Trophoblast cell (in vitro differentiated cells and primary cell): ENCODE results near the gene MYBPC1.
A peak's percentile ranks its signal among the peaks of the same experiment; 100 is the strongest.

ENCODE experiments used
- DNase-seq, 2 donors: peaks; one replicate each; pipeline ENCODE4 v3.0.0-alpha.2; 2016
- H2AFZ ChIP-seq: 2 replicates; pipeline ENCODE4 v1.6.1; 2013; ENCODE audit warnings: low read length, moderate library complexity, mild to moderate bottlenecking; ENCODE audit not compliant: insufficient read depth, poor library complexity
- H2AK5ac ChIP-seq: 2 replicates; pipeline ENCODE4 v1.6.1; 2013; ENCODE audit warnings: mild to moderate bottlenecking, low read length
- H2BK120ac ChIP-seq: 2 replicates; pipeline ENCODE4 v1.6.1; 2013; ENCODE audit warnings: low read length, mild to moderate bottlenecking, moderate library complexity; ENCODE audit not compliant: insufficient read depth, poor library complexity
- H2BK12ac ChIP-seq: 2 replicates; pipeline ENCODE4 v1.6.1; 2013; ENCODE audit warnings: mild to moderate bottlenecking, low read length, moderate library complexity
- H2BK5ac ChIP-seq: 2 replicates; pipeline ENCODE4 v1.6.1; 2013; ENCODE audit warnings: low read length, low read depth, moderate library complexity, mild to moderate bottlenecking; ENCODE audit not compliant: poor library complexity
- H3K14ac ChIP-seq: 2 replicates; pipeline ENCODE4 v1.6.1; 2013; ENCODE audit warnings: mild to moderate bottlenecking, low read length
- H3K18ac ChIP-seq: 2 replicates; pipeline ENCODE4 v1.6.1; 2013; ENCODE audit warnings: mild to moderate bottlenecking, low read length
- H3K23ac ChIP-seq: 2 replicates; pipeline ENCODE4 v1.6.1; 2013; ENCODE audit warnings: low read length
- H3K27ac ChIP-seq: 2 replicates; pipeline ENCODE4 v1.5.1; 2013; ENCODE audit warnings: low read depth, mild to moderate bottlenecking, inconsistent platforms, low read length, moderate library complexity
- H3K27me3 ChIP-seq: 2 replicates; pipeline ENCODE4 v1.6.1; 2013; ENCODE audit warnings: inconsistent platforms, mild to moderate bottlenecking, low read length, moderate library complexity; ENCODE audit not compliant: insufficient read depth
- H3K36me3 ChIP-seq, 2 experiments: 1 replicate in 1 of 2; 2 replicates in 1 of 2; pipeline ENCODE4 v1.6.1; 2013; ENCODE audit warnings: low read length in 2 of 2, mild to moderate bottlenecking in 2 of 2, moderate library complexity in 1 of 2; ENCODE audit not compliant: insufficient read depth in 2 of 2, control insufficient read depth in 1 of 2
- H3K4ac ChIP-seq: 2 replicates; pipeline ENCODE4 v1.6.1; 2013; ENCODE audit warnings: low read depth, mild to moderate bottlenecking, low read length, moderate library complexity
- H3K4me1 ChIP-seq, 2 experiments: 1 replicate in 1 of 2; 2 replicates in 1 of 2; pipeline ENCODE4 v1.6.1; 2013; ENCODE audit warnings: low read length in 2 of 2, mild to moderate bottlenecking in 2 of 2, moderate library complexity in 1 of 2; ENCODE audit not compliant: insufficient read depth in 2 of 2, control insufficient read depth in 1 of 2
- H3K4me2 ChIP-seq: 2 replicates; pipeline ENCODE4 v1.6.1; 2013; ENCODE audit warnings: inconsistent platforms, mild to moderate bottlenecking, low read length, moderate library complexity
- H3K4me3 ChIP-seq: 2 replicates; pipeline ENCODE4 v1.5.1; 2013; ENCODE audit warnings: mild to moderate bottlenecking, low read depth, low read length, inconsistent platforms
- H3K79me1 ChIP-seq: one replicate; pipeline ENCODE4 v1.6.1; 2013; ENCODE audit warnings: low read length
- H3K79me2 ChIP-seq: 2 replicates; pipeline ENCODE4 v1.6.1; 2013; ENCODE audit warnings: low read length, mild to moderate bottlenecking; ENCODE audit not compliant: control insufficient read depth, insufficient read depth, poor library complexity
- H3K9ac ChIP-seq: 2 replicates; pipeline ENCODE4 v1.6.1; 2013; ENCODE audit warnings: mild to moderate bottlenecking, low read length
- H3K9me3 ChIP-seq: 2 replicates; pipeline ENCODE4 v1.6.1; 2013; ENCODE audit warnings: low read depth, mild to moderate bottlenecking, control low read depth, inconsistent platforms, low read length; ENCODE audit not compliant: insufficient read depth
- H4K12ac ChIP-seq: 2 replicates; pipeline ENCODE4 v1.6.1; 2013; ENCODE audit warnings: low read depth, mild to moderate bottlenecking, low read length, moderate library complexity
- H4K8ac ChIP-seq: 2 replicates; pipeline ENCODE4 v1.6.1; 2013; ENCODE audit warnings: low read depth, mild to moderate bottlenecking, low read length, moderate library complexity
- H4K91ac ChIP-seq: one replicate; pipeline ENCODE4 v1.6.1; 2013; ENCODE audit warnings: low read depth, mild to moderate bottlenecking, low read length, moderate library complexity
- WGBS: extraction: QIAGEN DNeasy Blood & Tissue Kit; methylation state at CpG from one replicate; pipeline ENCODE4 v1.1.7; 2013; ENCODE audit warnings: missing lambda C conversion rate; ENCODE audit not compliant: insufficient read length, insufficient coverage; ENCODE audit errors: extremely low coverage; 5-methylcytosine and 5-hydroxymethylcytosine counted together

MYBPC1 gene

GRCh38 chr12:101694297-101694848, 99.6 kb downstream of the MYBPC1 start:
- H3K4me3 ChIP-seq: no peak overlapping the region
- no peaks in the 10 kb centered on the region for H3K36me3 ChIP-seq
- no peak overlapping the region for H4K8ac ChIP-seq
- H3K9ac ChIP-seq: no peak overlapping the region
- H3K18ac ChIP-seq: no peak overlapping the region
- H3K4ac ChIP-seq: no peak overlapping the region
- DNase-seq: peak in 1 of 2 donors; percentile 23
- no peak overlapping the region for H3K27ac ChIP-seq
- H4K91ac ChIP-seq: no peak overlapping the region
- no peak overlapping the region for H2BK12ac ChIP-seq
- H2AK5ac ChIP-seq: no peak overlapping the region
- no peaks in the 10 kb centered on the region for H3K4me1 ChIP-seq
- no CpG with 5 or more reads among the region's 2 CpGs for WGBS
- no peaks in the 10 kb centered on the region for H3K27me3 ChIP-seq
- no peak overlapping the region for H2BK120ac ChIP-seq
- H2AFZ ChIP-seq: no peak overlapping the region
- no peak overlapping the region for H4K12ac ChIP-seq
- H3K14ac ChIP-seq: no peak overlapping the region
- no peak overlapping the region for H2BK5ac ChIP-seq
- H3K79me2 ChIP-seq: peaks cover 3% of the 10 kb centered on the region
- H3K23ac ChIP-seq: no peak overlapping the region
- no peak overlapping the region for H3K4me2 ChIP-seq
- H3K9me3 ChIP-seq: no peaks in the 10 kb centered on the region
- peaks cover 7% of the 10 kb centered on the region for H3K79me1 ChIP-seq

GRCh38 chr12:101694986-101695385, 100.2 kb downstream of the MYBPC1 start:
- no peak overlapping the region for H3K14ac ChIP-seq
- H2BK5ac ChIP-seq: no peak overlapping the region
- H2BK12ac ChIP-seq: no peak overlapping the region
- H2AK5ac ChIP-seq: no peak overlapping the region
- no peak overlapping the region for H4K91ac ChIP-seq
- no peak overlapping the region for H4K12ac ChIP-seq
- H3K18ac ChIP-seq: no peak overlapping the region
- H3K9me3 ChIP-seq: no peaks in the 10 kb centered on the region
- no peak overlapping the region for H3K4ac ChIP-seq
- H3K23ac ChIP-seq: no peak overlapping the region
- no peaks in the 10 kb centered on the region for H3K27me3 ChIP-seq
- DNase-seq: no peak
- H3K4me2 ChIP-seq: no peak overlapping the region
- no peaks in the 10 kb centered on the region for H3K36me3 ChIP-seq
- peaks cover 3% of the 10 kb centered on the region for H3K79me2 ChIP-seq
- H3K4me1 ChIP-seq: no peaks in the 10 kb centered on the region
- H2BK120ac ChIP-seq: no peak overlapping the region
- no CpG with 5 or more reads among the region's 2 CpGs for WGBS
- H3K27ac ChIP-seq: no peak overlapping the region
- H4K8ac ChIP-seq: no peak overlapping the region
- peaks cover 7% of the 10 kb centered on the region for H3K79me1 ChIP-seq
- no peak overlapping the region for H3K9ac ChIP-seq
- H2AFZ ChIP-seq: no peak overlapping the region
- H3K4me3 ChIP-seq: no peak overlapping the region

- Histone ChIP-seq H4K8ac (no peak overlapping the region), H3K14ac (no peak overlapping the region), H3K4me1 (no peaks in the 10 kb centered on the region), H3K79me2 (peaks cover 3% of the 10 kb centered on the region), H4K12ac (no peak overlapping the region), H3K9ac (no peak overlapping the region), H3K4me3 (no peak overlapping the region), H3K23ac (no peak overlapping the region), H3K36me3 (no peaks in the 10 kb centered on the region), H2BK5ac (no peak overlapping the region), H3K18ac (no peak overlapping the region), H2BK12ac (no peak overlapping the region), H3K27ac (no peak overlapping the region), H3K27me3 (no peaks in the 10 kb centered on the region), H2AFZ (no peak overlapping the region), H2AK5ac (no peak overlapping the region), H4K91ac (no peak overlapping the region), H3K9me3 (no peaks in the 10 kb centered on the region), H3K4me2 (no peak overlapping the region), H3K4ac (no peak overlapping the region), H3K79me1 (peaks cover 7% of the 10 kb centered on the region), H2BK120ac (no peak overlapping the region)
- peak in 1 of 2 donors; percentile 48 for DNase-seq
- WGBS: no CpG with 5 or more reads among the region's 1 CpG
Measured at GRCh38 chr12:101695706-101696105, 100.9 kb downstream of the MYBPC1 start.

- H3K4ac ChIP-seq: no peak overlapping the region
- no CpG with 5 or more reads among the region's 18 CpGs for WGBS
- H3K79me2 ChIP-seq: peaks cover 3% of the 10 kb centered on the region
- H3K14ac ChIP-seq: peak overlapping the region; percentile 4
- no peak overlapping the region for H3K18ac ChIP-seq
- H3K23ac ChIP-seq: peak overlapping the region; percentile 9
- no peaks in the 10 kb centered on the region for H3K4me1 ChIP-seq
- no peak overlapping the region for H4K91ac ChIP-seq
- peaks cover 7% of the 10 kb centered on the region for H3K79me1 ChIP-seq
- no peak overlapping the region for H2BK12ac ChIP-seq
- H2BK120ac ChIP-seq: no peak overlapping the region
- no peak overlapping the region for H3K9ac ChIP-seq
- no peaks in the 10 kb centered on the region for H3K27me3 ChIP-seq
- DNase-seq: peak; percentile 0 to 40
- no peak overlapping the region for H2AK5ac ChIP-seq
- H3K4me2 ChIP-seq: peak overlapping the region; percentile 76
- no peak overlapping the region for H2BK5ac ChIP-seq
- peak overlapping the region; percentile 38 for H2AFZ ChIP-seq
- H3K4me3 ChIP-seq: peak overlapping the region; percentile 95
- no peaks in the 10 kb centered on the region for H3K36me3 ChIP-seq
- no peak overlapping the region for H4K8ac ChIP-seq
- no peaks in the 10 kb centered on the region for H3K9me3 ChIP-seq
- no peak overlapping the region for H4K12ac ChIP-seq
- no peak overlapping the region for H3K27ac ChIP-seq
Measured at GRCh38 chr12:101696251-101697196, 101.8 kb downstream of the MYBPC1 start.
